DND-41 (cell line): ENCODE measurements around the gene ARHGAP15.

Experiments
- ATAC-seq: fragments of 200-7000 bp; cut with Tn5 transposase; 3 replicates; pipeline ENCODE4 v1.9.1; 2021; ENCODE audit warnings: low read depth; ENCODE audit not compliant: insufficient read depth
- DNase-seq: peaks from one replicate; pipeline ENCODE4 v3.0.0-alpha.2; 2020
- H2AFZ ChIP-seq: 2 replicates; pipeline ENCODE4 v1.6.0; 2012; ENCODE audit warnings: low read depth, low read length
- H3K27ac ChIP-seq: 2 replicates; pipeline ENCODE4 v1.5.1; 2012; ENCODE audit warnings: low read length, inconsistent platforms
- H3K27me3 ChIP-seq: fragments of 200-600 bp; sonication (generic); 2 replicates; pipeline ENCODE4 v1.6.0; 2012; ENCODE audit warnings: low read length, mild to moderate bottlenecking, inconsistent platforms; ENCODE audit not compliant: insufficient read depth, poor library complexity
- H3K36me3 ChIP-seq: 2 replicates; pipeline ENCODE4 v1.5.1; 2012; ENCODE audit warnings: low read length, inconsistent platforms; ENCODE audit not compliant: insufficient read depth
- H3K4me1 ChIP-seq: 2 replicates; pipeline ENCODE4 v1.5.1; 2012; ENCODE audit warnings: mild to moderate bottlenecking, low read length; ENCODE audit not compliant: insufficient read depth
- H3K4me2 ChIP-seq: 2 replicates; pipeline ENCODE4 v1.6.0; 2012; ENCODE audit warnings: mild to moderate bottlenecking, moderate library complexity, low read length, inconsistent platforms; ENCODE audit not compliant: insufficient read depth
- H3K4me3 ChIP-seq, 2 experiments: fragments of 200-600 bp in 1 of 2; shearing (Covaris generic) in 1 of 2; 2 replicates each; pipeline ENCODE4 v1.5.1; 2012 to 2016; ENCODE audit warnings: inconsistent platforms in 2 of 2, low read length in 2 of 2, mild to moderate bottlenecking in 2 of 2, low read depth in 1 of 2, moderate library complexity in 1 of 2
- H3K79me2 ChIP-seq: 2 replicates; pipeline ENCODE4 v1.6.0; 2012; ENCODE audit warnings: low read length, inconsistent platforms; ENCODE audit not compliant: insufficient read depth
- H3K9ac ChIP-seq: 2 replicates; pipeline ENCODE4 v1.6.0; 2012; ENCODE audit warnings: low read depth, mild to moderate bottlenecking, inconsistent platforms, low read length, moderate library complexity
- H3K9me3 ChIP-seq: 2 replicates; pipeline ENCODE4 v1.5.1; 2012; ENCODE audit warnings: low read length, moderate library complexity, mild to moderate bottlenecking, inconsistent platforms; ENCODE audit not compliant: insufficient read depth, severe bottlenecking
- H4K20me1 ChIP-seq: 2 replicates; pipeline ENCODE4 v1.6.0; 2012; ENCODE audit warnings: low read length; ENCODE audit not compliant: insufficient read depth
- CTCF ChIP-seq: IDR thresholded peaks from 2 replicates; pipeline ENCODE4 v1.5.1; 2012; ENCODE audit warnings: borderline replicate concordance, low read length, moderate library complexity, mild to moderate bottlenecking; ENCODE audit not compliant: poor library complexity, severe bottlenecking; ENCODE audit errors: extremely low read depth
- EZH2 ChIP-seq: IDR thresholded peaks from 3 replicates; pipeline ENCODE4 v1.6.1; 2012; ENCODE audit warnings: borderline replicate concordance, low read depth, mild to moderate bottlenecking, moderate library complexity, low read length, inconsistent platforms; ENCODE audit not compliant: severe bottlenecking

Gene ARHGAP15

GRCh38 chr2:143356736-143357446 lies 227.7 kb downstream of the ARHGAP15 start:
- H2AFZ ChIP-seq: no peak overlapping the region
- H3K79me2 ChIP-seq: peaks cover 40% of the 10 kb centered on the region
- H3K36me3 ChIP-seq: peaks cover 12% of the 10 kb centered on the region; the same call in 1 of the 2 replicates
- ATAC-seq (no peak), DNase-seq (no peak)
- no peak overlapping the region for H3K4me2 ChIP-seq
- TF ChIP-seq EZH2 (no peak), CTCF (no peak)
- H3K9ac ChIP-seq: no peak overlapping the region
- no peak overlapping the region for H3K4me3 ChIP-seq
- H3K9me3 ChIP-seq: no peaks in the 10 kb centered on the region
- no peaks in the 10 kb centered on the region for H3K27me3 ChIP-seq
- H4K20me1 ChIP-seq: peaks cover 14% of the 10 kb centered on the region
- no peaks in the 10 kb centered on the region for H3K4me1 ChIP-seq
- no peak overlapping the region for H3K27ac ChIP-seq

- peaks cover 12% of the 10 kb centered on the region; the same call in 1 of the 2 replicates for H3K36me3 ChIP-seq
- H3K27ac ChIP-seq: no peak overlapping the region
- ATAC-seq: no peak
- H3K4me2 ChIP-seq: no peak overlapping the region
- H3K27me3 ChIP-seq: no peaks in the 10 kb centered on the region
- no peak overlapping the region for H3K9ac ChIP-seq
- no peak for DNase-seq
- peaks cover 14% of the 10 kb centered on the region for H4K20me1 ChIP-seq
- TF ChIP-seq CTCF (no peak), EZH2 (no peak)
- H3K4me3 ChIP-seq: no peak overlapping the region
- H3K4me1 ChIP-seq: no peaks in the 10 kb centered on the region
- no peak overlapping the region for H2AFZ ChIP-seq
- H3K79me2 ChIP-seq: peaks cover 37% of the 10 kb centered on the region
- H3K9me3 ChIP-seq: no peaks in the 10 kb centered on the region
Observed at GRCh38 chr2:143357966-143358365, 228.7 kb downstream of the ARHGAP15 start.

DNA sequence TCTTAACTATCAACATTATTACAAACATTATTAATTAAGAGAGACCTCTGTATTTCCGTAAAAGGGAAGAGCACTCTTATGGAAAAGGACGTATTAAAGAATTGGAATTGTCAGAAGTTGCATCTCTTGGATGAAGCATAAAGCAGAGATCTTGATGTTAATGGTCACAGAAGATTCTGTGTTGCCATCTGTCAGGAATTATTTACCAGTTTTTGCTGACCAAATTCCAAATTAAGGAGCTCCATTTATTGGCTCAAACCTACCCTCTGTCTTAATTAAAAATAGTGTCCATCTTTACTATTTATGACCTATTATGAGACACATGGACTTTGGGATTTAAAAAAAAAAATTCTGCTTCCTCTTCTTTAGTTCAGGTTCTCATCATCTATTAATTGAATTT lies 232.1 kb downstream of the ARHGAP15 start:
- Histone ChIP-seq H3K79me2 (peaks cover 34% of the 10 kb centered on the region), H3K4me3 (no peak overlapping the region), H3K4me1 (no peaks in the 10 kb centered on the region), H4K20me1 (peaks cover 6% of the 10 kb centered on the region), H2AFZ (no peak overlapping the region), H3K9me3 (no peaks in the 10 kb centered on the region), H3K9ac (no peak overlapping the region), H3K27ac (no peak overlapping the region), H3K36me3 (peaks cover 4% of the 10 kb centered on the region; the same call in 1 of the 2 replicates), H3K4me2 (no peak overlapping the region), H3K27me3 (no peaks in the 10 kb centered on the region)
- no peak for DNase-seq
- no peak for ATAC-seq
- no peak for TF ChIP-seq CTCF
